Measurements from ENCODE around the gene FARS2.

Gene FARS2

DNA sequence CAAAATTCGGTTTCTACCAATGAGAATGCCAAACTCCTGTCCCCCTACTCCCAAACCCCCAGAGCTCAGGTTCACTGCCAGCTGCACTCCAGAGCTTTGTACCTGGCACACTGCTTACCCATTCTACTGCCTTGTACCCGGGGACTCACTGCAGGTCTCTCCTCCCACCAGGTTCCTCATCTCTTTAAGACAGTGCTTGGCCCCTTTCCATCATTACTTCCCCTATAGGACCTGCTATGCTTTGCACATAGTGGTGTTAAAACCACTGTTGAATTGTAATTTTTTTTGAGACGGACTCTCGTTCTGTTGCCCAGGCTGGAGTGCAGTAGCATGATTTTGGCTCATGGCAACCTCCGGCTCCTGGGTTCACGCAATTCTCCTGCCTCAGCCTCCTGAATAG, 26.4 kb upstream of the FARS2 start:
- Histone ChIP-seq H3K36me3 (ENCODE audit: control insufficient read depth in 1 of 2, insufficient read depth in 2 of 2, low read length in 2 of 2) (peaks cover 0 to 1% of the 10 kb centered on the region in 2 experiments), H2BK120ac (ENCODE audit: insufficient read depth, low read length, poor library complexity) (no peak overlapping the region), H3K27me3 (ENCODE audit: insufficient read depth, low read length) (no peaks in the 10 kb centered on the region), H3K79me2 (ENCODE audit: control insufficient read depth, insufficient read depth, low read length, poor library complexity) (no peaks in the 10 kb centered on the region), H4K12ac (ENCODE audit: low read depth, low read length) (no peak overlapping the region), H3K23ac (ENCODE audit: low read length) (no peak overlapping the region), H2AK5ac (ENCODE audit: low read length) (no peak overlapping the region), H3K9me3 (ENCODE audit: insufficient read depth, low read depth, low read length) (no peaks in the 10 kb centered on the region), H3K4me2 (ENCODE audit: low read length) (no peak overlapping the region), H3K79me1 (ENCODE audit: low read length) (no peaks in the 10 kb centered on the region), H3K18ac (ENCODE audit: low read length) (no peak overlapping the region), H3K4ac (ENCODE audit: low read depth, low read length) (no peak overlapping the region), H4K91ac (ENCODE audit: low read depth, low read length) (no peak overlapping the region), H2BK12ac (ENCODE audit: low read length) (no peak overlapping the region), H2AFZ (ENCODE audit: insufficient read depth, low read length, poor library complexity) (no peak overlapping the region), H3K27ac (ENCODE audit: low read depth, low read length) (no peak overlapping the region), H2BK5ac (ENCODE audit: low read depth, low read length, poor library complexity) (no peak overlapping the region), H3K9ac (ENCODE audit: low read length) (no peak overlapping the region), H3K14ac (ENCODE audit: low read length) (no peak overlapping the region), H3K4me3 (ENCODE audit: low read depth, low read length) (no peak overlapping the region), H4K8ac (ENCODE audit: low read depth, low read length) (no peak overlapping the region), H3K4me1 (ENCODE audit: control insufficient read depth in 1 of 2, insufficient read depth in 2 of 2, low read length in 2 of 2) (no peaks in the 10 kb centered on the region)
- WGBS (ENCODE audit: extremely low coverage, insufficient coverage, insufficient read length), result no CpG with 5 or more reads among the region's 6 CpGs
- DNase-seq, result no peak

DNA sequence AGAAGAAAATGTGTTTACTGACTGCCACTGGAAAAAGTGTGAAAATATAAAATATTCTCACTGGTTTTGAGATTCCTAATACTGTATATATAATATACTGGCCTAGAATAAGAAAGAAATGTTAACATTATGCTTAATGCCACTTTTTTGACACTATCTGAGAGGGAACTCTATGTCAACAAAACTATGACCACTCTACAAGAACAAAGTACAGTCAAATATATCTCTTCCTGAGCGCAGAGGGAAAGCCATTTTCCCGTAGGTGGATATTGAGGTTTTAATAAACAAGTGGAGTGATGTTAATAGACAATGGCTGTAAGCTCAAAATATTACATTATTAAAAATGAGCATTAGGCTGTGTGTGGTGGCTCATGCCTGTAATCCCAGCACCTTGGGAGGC, 25.5 kb upstream of the FARS2 start:
- H3K4ac ChIP-seq (ENCODE audit: low read depth, low read length), result no peak overlapping the region
- no peaks in the 10 kb centered on the region for H3K36me3 ChIP-seq (ENCODE audit: control insufficient read depth in 1 of 2, insufficient read depth in 2 of 2, low read length in 2 of 2)

GRCh38 chr6:5237805-5238204, 23.5 kb upstream of the FARS2 start:
- Histone ChIP-seq H3K79me1 (ENCODE audit: low read length) (no peaks in the 10 kb centered on the region), H3K14ac (ENCODE audit: low read length) (no peak overlapping the region), H4K8ac (ENCODE audit: low read depth, low read length) (no peak overlapping the region), H4K12ac (ENCODE audit: low read depth, low read length) (no peak overlapping the region), H3K79me2 (ENCODE audit: control insufficient read depth, insufficient read depth, low read length, poor library complexity) (no peaks in the 10 kb centered on the region), H3K23ac (ENCODE audit: low read length) (no peak overlapping the region), H3K18ac (ENCODE audit: low read length) (no peak overlapping the region), H2AFZ (ENCODE audit: insufficient read depth, low read length, poor library complexity) (no peak overlapping the region), H3K27ac (ENCODE audit: low read depth, low read length) (no peak overlapping the region), H2BK5ac (ENCODE audit: low read depth, low read length, poor library complexity) (no peak overlapping the region), H3K9ac (ENCODE audit: low read length) (no peak overlapping the region), H2AK5ac (ENCODE audit: low read length) (no peak overlapping the region), H3K4me2 (ENCODE audit: low read length) (no peak overlapping the region), H3K4ac (ENCODE audit: low read depth, low read length) (no peak overlapping the region), H3K36me3 (ENCODE audit: control insufficient read depth in 1 of 2, insufficient read depth in 2 of 2, low read length in 2 of 2) (no peaks in the 10 kb centered on the region), H3K4me1 (ENCODE audit: control insufficient read depth in 1 of 2, insufficient read depth in 2 of 2, low read length in 2 of 2) (no peaks in the 10 kb centered on the region), H4K91ac (ENCODE audit: low read depth, low read length) (no peak overlapping the region), H2BK12ac (ENCODE audit: low read length) (no peak overlapping the region), H3K9me3 (ENCODE audit: insufficient read depth, low read depth, low read length) (no peaks in the 10 kb centered on the region), H3K27me3 (ENCODE audit: insufficient read depth, low read length) (no peaks in the 10 kb centered on the region), H2BK120ac (ENCODE audit: insufficient read depth, low read length, poor library complexity) (no peak overlapping the region), H3K4me3 (ENCODE audit: low read depth, low read length) (no peak overlapping the region)
- no CpG with 5 or more reads among the region's 4 CpGs for WGBS (ENCODE audit: extremely low coverage, insufficient coverage, insufficient read length)
- no peak for DNase-seq

More for the DNA sequence above, 25.5 kb upstream of the FARS2 start:
- H3K4me1 ChIP-seq (ENCODE audit: control insufficient read depth in 1 of 2, insufficient read depth in 2 of 2, low read length in 2 of 2), result no peaks in the 10 kb centered on the region
- no peak overlapping the region for H3K14ac ChIP-seq (ENCODE audit: low read length)
- no peaks in the 10 kb centered on the region for H3K27me3 ChIP-seq (ENCODE audit: insufficient read depth, low read length)
- no peak overlapping the region for H3K27ac ChIP-seq (ENCODE audit: low read depth, low read length)
- H3K79me1 ChIP-seq (ENCODE audit: low read length), result no peaks in the 10 kb centered on the region
- H3K4me2 ChIP-seq (ENCODE audit: low read length), result no peak overlapping the region
- no peak overlapping the region for H4K91ac ChIP-seq (ENCODE audit: low read depth, low read length)
- DNase-seq, result no peak
- no peak overlapping the region for H3K23ac ChIP-seq (ENCODE audit: low read length)
- no CpG with 5 or more reads among the region's 2 CpGs for WGBS (ENCODE audit: extremely low coverage, insufficient coverage, insufficient read length)
- no peak overlapping the region for H2BK12ac ChIP-seq (ENCODE audit: low read length)
- H3K9me3 ChIP-seq (ENCODE audit: insufficient read depth, low read depth, low read length), result no peaks in the 10 kb centered on the region
- no peak overlapping the region for H4K8ac ChIP-seq (ENCODE audit: low read depth, low read length)
- no peak overlapping the region for H2BK5ac ChIP-seq (ENCODE audit: low read depth, low read length, poor library complexity)
- H3K9ac ChIP-seq (ENCODE audit: low read length), result no peak overlapping the region
- H4K12ac ChIP-seq (ENCODE audit: low read depth, low read length), result no peak overlapping the region
- H2AK5ac ChIP-seq (ENCODE audit: low read length), result no peak overlapping the region
- H2AFZ ChIP-seq (ENCODE audit: insufficient read depth, low read length, poor library complexity), result no peak overlapping the region
- no peaks in the 10 kb centered on the region for H3K79me2 ChIP-seq (ENCODE audit: control insufficient read depth, insufficient read depth, low read length, poor library complexity)
- H2BK120ac ChIP-seq (ENCODE audit: insufficient read depth, low read length, poor library complexity), result no peak overlapping the region
- H3K18ac ChIP-seq (ENCODE audit: low read length), result no peak overlapping the region
- no peak overlapping the region for H3K4me3 ChIP-seq (ENCODE audit: low read depth, low read length)

- H3K18ac ChIP-seq (ENCODE audit: low read length), result no peak overlapping the region
- no peak overlapping the region for H2BK120ac ChIP-seq (ENCODE audit: insufficient read depth, low read length, poor library complexity)
- no peak overlapping the region for H3K4me3 ChIP-seq (ENCODE audit: low read depth, low read length)
- H4K8ac ChIP-seq (ENCODE audit: low read depth, low read length), result no peak overlapping the region
- no peaks in the 10 kb centered on the region for H3K27me3 ChIP-seq (ENCODE audit: insufficient read depth, low read length)
- H2BK5ac ChIP-seq (ENCODE audit: low read depth, low read length, poor library complexity), result no peak overlapping the region
- no peaks in the 10 kb centered on the region for H3K4me1 ChIP-seq (ENCODE audit: control insufficient read depth in 1 of 2, insufficient read depth in 2 of 2, low read length in 2 of 2)
- H4K91ac ChIP-seq (ENCODE audit: low read depth, low read length), result no peak overlapping the region
- H3K23ac ChIP-seq (ENCODE audit: low read length), result no peak overlapping the region
- no peak overlapping the region for H2AFZ ChIP-seq (ENCODE audit: insufficient read depth, low read length, poor library complexity)
- no peak overlapping the region for H4K12ac ChIP-seq (ENCODE audit: low read depth, low read length)
- H3K14ac ChIP-seq (ENCODE audit: low read length), result no peak overlapping the region
- H2BK12ac ChIP-seq (ENCODE audit: low read length), result no peak overlapping the region
- no peak overlapping the region for H3K4me2 ChIP-seq (ENCODE audit: low read length)
- DNase-seq, result no peak
- peaks cover 0 to 2% of the 10 kb centered on the region in 2 experiments for H3K36me3 ChIP-seq (ENCODE audit: control insufficient read depth in 1 of 2, insufficient read depth in 2 of 2, low read length in 2 of 2)
- no peak overlapping the region for H3K4ac ChIP-seq (ENCODE audit: low read depth, low read length)
- no peak overlapping the region for H2AK5ac ChIP-seq (ENCODE audit: low read length)
- H3K79me2 ChIP-seq (ENCODE audit: control insufficient read depth, insufficient read depth, low read length, poor library complexity), result no peaks in the 10 kb centered on the region
- H3K9ac ChIP-seq (ENCODE audit: low read length), result no peak overlapping the region
- WGBS (ENCODE audit: extremely low coverage, insufficient coverage, insufficient read length), result no CpG with 5 or more reads among the region's 1 CpG
- H3K9me3 ChIP-seq (ENCODE audit: insufficient read depth, low read depth, low read length), result no peaks in the 10 kb centered on the region
- H3K27ac ChIP-seq (ENCODE audit: low read depth, low read length), result no peak overlapping the region
- H3K79me1 ChIP-seq (ENCODE audit: low read length), result no peaks in the 10 kb centered on the region
Measured at GRCh38 chr6:5238336-5238735, 23.0 kb upstream of the FARS2 start.
